ENCODE measurements around the gene IL12RB2.
A peak's percentile ranks its signal among the peaks of the same experiment; 100 is the strongest.

Gene IL12RB2

GRCh38 chr1:67429011-67429527 lies 121.4 kb downstream of the IL12RB2 start:
- DNase-seq (ENCODE audit: low read depth) = peak; percentile 57
- peak overlapping the region; percentile 81 for H3K4me3 ChIP-seq (ENCODE audit: low read depth, low read length)
- no peak for TF ChIP-seq CTCF (IDR thresholded peaks at IDR 0.05; ENCODE audit: insufficient read depth, low read depth, low read length, missing control alignments)

- peak overlapping the region; percentile 81 for H3K4me3 ChIP-seq (ENCODE audit: low read depth, low read length)
- DNase-seq (ENCODE audit: low read depth) = peak; percentile 47
- no peak for TF ChIP-seq CTCF (IDR thresholded peaks at IDR 0.05; ENCODE audit: insufficient read depth, low read depth, low read length, missing control alignments)
These were observed 122.1 kb downstream of the IL12RB2 start for GRCh38 chr1:67429528-67430357.

GRCh38 chr1:67430358-67431155 lies 122.9 kb downstream of the IL12RB2 start, which contains the start of gene SERBP1:
TSS of gene SERBP1 (minus strand) at chr1:67430402. CDS start at chr1:67430300, 102 bp downstream.
- no peak for TF ChIP-seq CTCF (IDR thresholded peaks at IDR 0.05; ENCODE audit: insufficient read depth, low read depth, low read length, missing control alignments)
- peak; percentile 99 for DNase-seq (ENCODE audit: low read depth)
- H3K4me3 ChIP-seq (ENCODE audit: low read depth, low read length) = peak within 1 kb of the TSS; percentile 81

GRCh38 chr1:67431156-67431765 lies 123.6 kb downstream of the IL12RB2 start:
- no peak for DNase-seq (ENCODE audit: low read depth)
- no peak for TF ChIP-seq CTCF (IDR thresholded peaks at IDR 0.05; ENCODE audit: insufficient read depth, low read depth, low read length, missing control alignments)
- H3K4me3 ChIP-seq (ENCODE audit: low read depth, low read length) = peak overlapping the region; percentile 81

GRCh38 chr1:67431869-67432578 lies 124.4 kb downstream of the IL12RB2 start:
- no peak for TF ChIP-seq CTCF (IDR thresholded peaks at IDR 0.05; ENCODE audit: insufficient read depth, low read depth, low read length, missing control alignments)
- H3K4me3 ChIP-seq (ENCODE audit: low read depth, low read length) = peak overlapping the region; percentile 81
- no peak for DNase-seq (ENCODE audit: low read depth)

- no peak overlapping the region for H3K4me3 ChIP-seq (ENCODE audit: low read depth, low read length)
- DNase-seq (ENCODE audit: low read depth) = no peak
- no peak for TF ChIP-seq CTCF (IDR thresholded peaks at IDR 0.05; ENCODE audit: insufficient read depth, low read depth, low read length, missing control alignments)
These were observed 125.1 kb downstream of the IL12RB2 start for GRCh38 chr1:67432745-67433144.
